HEK293 (cell line): ENCODE data around the gene USP2.

ENCODE experiments used
- CTCF ChIP-seq: fragments of 450-650 bp; formaldehyde crosslinking; IDR thresholded peaks from 2 replicates; pipeline ENCODE4 v1.5.1; 2016; ENCODE audit warnings: missing biosample characterization, missing genetic modification characterization
- PBX3 ChIP-seq: sonication (generic); formaldehyde crosslinking; IDR thresholded peaks from 2 replicates; pipeline ENCODE4 v1.8.1; 2022; ENCODE audit warnings: mild to moderate bottlenecking, moderate library complexity, missing genetic modification reagents
- RBAK ChIP-seq: fragments of 450-650 bp; formaldehyde crosslinking; IDR thresholded peaks from 2 replicates; pipeline ENCODE4 v1.5.1; 2016; ENCODE audit warnings: missing biosample characterization, missing genetic modification characterization
- REST ChIP-seq: fragments of 450-650 bp; formaldehyde crosslinking; IDR thresholded peaks from 2 replicates; pipeline ENCODE4 v1.5.1; 2016; ENCODE audit warnings: missing biosample characterization, missing genetic modification characterization
- SETDB1 ChIP-seq: IDR thresholded peaks from one replicate; pipeline ENCODE4 v1.6.1; 2017; ENCODE audit warnings: mild to moderate bottlenecking, low read length, moderate library complexity, mixed read lengths; ENCODE audit not compliant: insufficient read length
- TCF7L2 ChIP-seq: IDR thresholded peaks from 2 replicates; pipeline ENCODE4 v1.6.1; 2011; ENCODE audit warnings: low read depth, mild to moderate bottlenecking, inconsistent platforms, low read length, moderate library complexity, borderline replicate concordance
- ZBTB1 ChIP-seq: fragments of 450-650 bp; formaldehyde crosslinking; IDR thresholded peaks from 2 replicates; pipeline ENCODE4 v1.5.1; 2016; ENCODE audit warnings: missing biosample characterization, missing genetic modification characterization
- ZNF302 ChIP-seq: fragments of 450-650 bp; formaldehyde crosslinking; IDR thresholded peaks from 2 replicates; pipeline ENCODE4 v1.5.1; 2016; ENCODE audit warnings: missing biosample characterization, missing genetic modification characterization, low read depth
- ZNF514 ChIP-seq: fragments of 450-650 bp; formaldehyde crosslinking; IDR thresholded peaks from 2 replicates; pipeline ENCODE4 v1.5.1; 2016; ENCODE audit warnings: missing biosample characterization, missing genetic modification characterization
- ZNF776 ChIP-seq: fragments of 450-650 bp; formaldehyde crosslinking; IDR thresholded peaks from 2 replicates; pipeline ENCODE4 v1.5.0; 2017; ENCODE audit warnings: missing biosample characterization, missing genetic modification characterization, borderline replicate concordance

DNA sequence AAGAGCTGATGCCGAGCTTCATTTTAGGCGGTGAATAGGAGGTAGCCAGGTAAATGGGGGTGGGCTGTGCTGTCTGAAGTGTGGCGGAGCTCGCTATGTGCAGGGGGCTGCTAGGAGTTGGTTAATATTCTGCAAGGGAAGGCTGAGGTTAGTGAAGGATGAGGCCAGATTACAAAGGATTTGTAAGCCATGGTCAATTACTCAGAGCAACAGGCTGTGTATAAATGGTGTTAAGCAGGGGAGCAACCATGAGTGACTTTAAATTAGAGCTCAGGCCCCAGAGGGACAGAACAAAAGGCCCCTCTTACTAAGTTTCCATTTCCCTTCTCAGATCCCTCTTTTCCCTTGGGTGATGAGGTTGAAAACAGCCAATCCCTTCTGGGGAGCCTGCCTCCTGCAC lies 57.3 kb downstream of the USP2 start:
- no peak for TF ChIP-seq RBAK
- no peak for TF ChIP-seq TCF7L2
- no peak for TF ChIP-seq CTCF (tag by site-specific recombination)
- TF ChIP-seq REST (tag by site-specific recombination) = no peak
- TF ChIP-seq SETDB1 = no peak
- TF ChIP-seq ZBTB1 (tag by site-specific recombination) = no peak
- no peak for TF ChIP-seq ZNF514 (tag by site-specific recombination)
- no peak for TF ChIP-seq ZNF302 (tag by site-specific recombination)
- no peak for TF ChIP-seq PBX3 (CRISPR knock-in tag)
- TF ChIP-seq ZNF776 = no peak
